Uterus (tissue), 4 donors: ENCODE results near the gene TPM2. TPM values are rescaled to one million over a fixed set of nuclear protein-coding genes. Genes with fewer than 3 reads are reported as not detected.

ENCODE experiments used
- DNase-seq, 2 donors: peaks; one replicate each; pipeline ENCODE4 v3.0.0-alpha.2; 2019 to 2020
- H3K27ac ChIP-seq, 2 donors: fragments of 200-600 bp; sonication (generic); 1 replicate in 1 of 2; 2 replicates in 1 of 2; pipeline ENCODE4 v1.5.1; 2016 to 2018
- H3K27me3 ChIP-seq, 2 donors: fragments of 200-600 bp; sonication (generic); one replicate each; pipeline ENCODE4 v1.5.1; 2018 to 2019; ENCODE audit warnings: control low read depth in 1 of 2
- H3K36me3 ChIP-seq, 2 donors: fragments of 200-600 bp; sonication (generic); one replicate each; pipeline ENCODE4 v1.5.1; 2019; ENCODE audit warnings: control low read depth in 1 of 2
- H3K4me1 ChIP-seq, 2 donors: fragments of 200-600 bp; sonication (generic); one replicate each; pipeline ENCODE4 v1.5.1; 2018 to 2019; ENCODE audit warnings: control low read depth in 1 of 2
- H3K4me3 ChIP-seq, 2 donors: fragments of 200-600 bp; sonication (generic); 1 replicate in 1 of 2; 2 replicates in 1 of 2; pipeline ENCODE4 v1.5.1; 2018 to 2019; ENCODE audit warnings: mild to moderate bottlenecking in 1 of 2
- H3K9me3 ChIP-seq, 2 donors: fragments of 200-600 bp; sonication (generic); one replicate each; pipeline ENCODE4 v1.5.1; 2019; ENCODE audit warnings: control low read depth in 1 of 2
- CTCF ChIP-seq, 4 experiments: fragments of 200-600 bp in 2 of 4; fragments of 450-650 bp in 2 of 4; sonication (generic) in 2 of 4; IDR thresholded peaks; one replicate each; pipeline ENCODE4 v1.5.1; 2016 to 2019; ENCODE audit warnings: antibody characterized with exemption in 4 of 4, mild to moderate bottlenecking in 2 of 4, moderate library complexity in 1 of 4
- POLR2A ChIP-seq, 2 donors: fragments of 450-650 bp; IDR thresholded peaks; one replicate each; pipeline ENCODE4 v1.6.1; 2016; ENCODE audit warnings: antibody characterized with exemption in 2 of 2, mild to moderate bottlenecking in 1 of 2, moderate library complexity in 1 of 2
- intact Hi-C: fragments of 100-400 bp; cut with DNase I; formaldehyde crosslinking; loops from one replicate; pipeline ENCODE4 v1.15.1; 2023; ENCODE audit warnings: low total_unique reads
- total RNA-seq, 4 donors: library from RNA; depleted of rRNA in 3 of 4; stranded (reverse); fragments of >200 nt in 3 of 4; gene quantifications; one replicate each; pipeline versions ENCODE4 v1.1.0 to v1.2.4, GENCODE V29; 2014 to 2023
- donor health status: DM: yes; HTN: yes; CAD: no.

Gene TPM2
- total RNA-seq, 4 donors from 2014 or later, result 491 to 2,682 (median 829) TPM

DNA sequence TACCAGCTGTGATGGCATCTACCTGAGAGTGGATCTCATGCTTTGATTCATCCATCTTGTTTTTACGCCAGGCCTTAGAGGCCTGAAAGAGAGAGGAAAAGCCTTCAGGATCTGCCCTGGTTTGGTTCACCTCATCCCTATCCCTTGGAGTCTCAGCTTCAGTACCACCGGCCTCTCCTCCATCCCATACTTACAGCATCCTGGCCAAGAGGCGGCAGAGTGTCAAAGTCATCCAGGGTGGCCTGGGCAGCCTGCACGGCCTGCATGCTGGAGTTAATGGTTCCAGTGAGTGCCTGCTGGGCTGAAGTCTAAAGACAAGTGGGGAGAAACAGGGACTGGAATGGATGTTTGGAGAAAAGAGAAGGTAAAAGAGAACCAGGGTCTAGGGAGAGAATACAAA, 29.8 kb upstream of the TPM2 start:
- Histone ChIP-seq H3K36me3 (no peaks in the 10 kb centered on the region), H3K4me1 (no peaks in the 10 kb centered on the region), H3K27ac (no peak overlapping the region), H3K27me3 (no peaks in the 10 kb centered on the region), H3K9me3 (no peaks in the 10 kb centered on the region), H3K4me3 (no peak overlapping the region)
- TF ChIP-seq CTCF (IDR thresholded peaks at IDR 0.05), result no peak
- no peak for TF ChIP-seq POLR2A (IDR thresholded peaks at IDR 0.05)
- intact Hi-C loops, result no loop called here
- no peak for DNase-seq

DNA sequence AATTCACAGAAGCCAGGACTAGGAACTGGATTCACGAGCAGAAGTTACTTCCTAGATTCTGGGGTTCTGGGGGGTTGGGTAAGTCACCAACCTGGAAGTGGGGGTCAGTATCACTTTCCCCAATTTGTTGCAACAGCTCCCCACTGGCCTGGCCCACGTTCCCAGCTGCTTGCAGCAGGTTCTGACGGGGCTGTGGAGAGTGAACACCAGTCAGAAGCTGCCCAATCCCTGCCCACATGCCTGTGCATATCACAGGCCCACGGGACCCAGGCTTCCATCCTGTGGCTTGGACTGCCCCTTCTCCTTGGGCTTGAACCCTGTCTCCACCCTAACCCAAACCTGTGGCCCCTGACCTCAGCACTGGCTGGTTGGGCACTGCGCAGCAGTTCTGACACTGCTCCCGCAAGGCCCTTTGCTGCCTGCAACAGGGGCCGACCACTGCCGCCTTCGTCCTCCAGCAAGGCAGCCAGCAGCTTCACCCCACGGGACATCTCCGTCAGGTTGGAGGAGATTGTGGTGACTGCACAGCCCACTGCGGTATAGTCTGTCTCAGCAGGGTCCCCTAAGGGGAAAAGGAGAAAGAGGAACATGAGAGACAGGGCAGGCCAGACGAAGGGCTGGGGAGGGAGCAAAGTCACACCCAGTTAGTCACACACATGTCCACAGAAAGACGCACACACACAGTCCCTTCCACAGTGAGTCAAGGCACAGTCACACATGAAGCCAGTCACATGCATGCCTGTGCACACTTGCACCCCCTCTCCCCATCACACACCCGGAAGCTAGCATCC, 29.2 kb upstream of the TPM2 start:
- no peak overlapping the region for H3K27ac ChIP-seq
- H3K36me3 ChIP-seq, result no peaks in the 10 kb centered on the region
- DNase-seq, result no peak
- no peaks in the 10 kb centered on the region for H3K27me3 ChIP-seq
- no peak overlapping the region for H3K4me3 ChIP-seq
- H3K9me3 ChIP-seq, result no peaks in the 10 kb centered on the region
- intact Hi-C loops, result no loop called here
- no peak for TF ChIP-seq POLR2A (IDR thresholded peaks at IDR 0.05)
- no peak for TF ChIP-seq CTCF (IDR thresholded peaks at IDR 0.05)
- no peaks in the 10 kb centered on the region for H3K4me1 ChIP-seq

GRCh38 chr9:35717132-35717870, 27.6 kb upstream of the TPM2 start:
- Histone ChIP-seq H3K4me3 (no peak overlapping the region), H3K27me3 (no peaks in the 10 kb centered on the region), H3K4me1 (no peaks in the 10 kb centered on the region), H3K27ac (no peak overlapping the region), H3K36me3 (no peaks in the 10 kb centered on the region), H3K9me3 (no peaks in the 10 kb centered on the region)
- no peak for DNase-seq
- TF ChIP-seq POLR2A (IDR thresholded peaks at IDR 0.05), result no peak
- no peak for TF ChIP-seq CTCF (IDR thresholded peaks at IDR 0.05)
- intact Hi-C loops, result no loop called here

DNA sequence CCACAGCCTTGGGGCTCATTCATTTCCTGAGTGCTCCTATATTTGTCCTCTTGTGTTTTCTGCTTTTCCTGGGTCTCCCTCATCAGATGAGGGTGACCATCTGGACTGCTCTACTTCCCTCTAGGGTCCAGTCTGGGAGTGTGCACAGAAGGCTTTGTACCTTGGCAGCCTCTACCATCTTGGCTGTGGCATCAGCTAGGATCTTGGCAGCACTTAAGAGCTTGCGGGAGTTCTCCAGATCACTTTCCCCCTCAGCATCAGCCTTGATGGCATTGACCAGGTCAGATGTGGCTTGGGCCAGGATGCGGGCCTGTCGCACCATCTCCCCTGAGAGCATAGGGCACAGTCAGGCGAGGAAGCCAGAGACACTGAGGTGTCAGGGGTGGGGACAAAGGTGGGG, 26.5 kb upstream of the TPM2 start:
- intact Hi-C loops, result no loop called here
- no peaks in the 10 kb centered on the region for H3K4me1 ChIP-seq
- no peak overlapping the region for H3K27ac ChIP-seq
- TF ChIP-seq POLR2A (IDR thresholded peaks at IDR 0.05) (no peak), CTCF (IDR thresholded peaks at IDR 0.05) (no peak)
- H3K36me3 ChIP-seq, result no peaks in the 10 kb centered on the region
- H3K27me3 ChIP-seq, result no peaks in the 10 kb centered on the region
- H3K4me3 ChIP-seq, result no peak overlapping the region
- H3K9me3 ChIP-seq, result no peaks in the 10 kb centered on the region
- no peak for DNase-seq

DNA sequence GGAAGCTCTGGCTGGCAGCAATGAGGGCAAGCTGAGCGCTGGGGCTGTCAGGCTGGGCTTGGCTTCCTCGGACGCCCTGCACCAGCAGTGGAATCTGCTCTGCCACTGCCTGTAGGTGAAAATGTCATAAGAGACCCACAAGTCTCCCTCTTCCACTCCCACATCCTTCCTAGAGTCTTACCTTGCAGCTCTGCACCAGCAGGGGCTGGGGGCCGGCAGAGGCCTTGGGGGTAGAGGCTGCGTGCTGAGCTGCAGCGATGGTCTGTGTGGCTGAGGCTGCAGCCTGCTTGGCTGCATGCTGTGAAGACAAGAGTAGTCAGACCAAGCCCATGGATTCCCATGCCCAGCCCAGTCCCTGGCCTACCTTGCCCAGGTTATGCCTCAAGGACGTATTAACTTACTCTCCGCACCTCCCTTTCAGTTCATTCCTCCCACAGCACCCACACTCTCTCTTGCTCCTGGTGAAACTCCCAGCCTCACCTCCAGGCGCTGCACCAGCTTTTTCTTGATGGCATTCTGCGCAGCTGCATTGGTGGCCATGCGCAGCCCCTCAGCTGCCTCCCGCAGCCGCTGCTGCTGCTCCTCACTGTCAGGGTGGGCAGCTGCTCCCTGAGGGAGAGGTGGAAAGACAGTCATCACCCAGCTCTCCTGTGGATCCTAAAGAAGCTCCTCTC, 25.0 kb upstream of the TPM2 start:
- H3K4me1 ChIP-seq, result no peaks in the 10 kb centered on the region
- H3K27ac ChIP-seq, result no peak overlapping the region
- no peak for DNase-seq
- H3K4me3 ChIP-seq, result no peak overlapping the region
- no peaks in the 10 kb centered on the region for H3K36me3 ChIP-seq
- no peaks in the 10 kb centered on the region for H3K9me3 ChIP-seq
- no peaks in the 10 kb centered on the region for H3K27me3 ChIP-seq
- TF ChIP-seq CTCF (IDR thresholded peaks at IDR 0.05), result no peak
- TF ChIP-seq POLR2A (IDR thresholded peaks at IDR 0.05), result no peak
- intact Hi-C loops, result no loop called here
